Chondrocyte (in vitro differentiated cells): ENCODE measurements around the gene OR10K1. TPM values are rescaled to one million over a fixed set of nuclear protein-coding genes. Genes with fewer than 3 reads are reported as not detected.
"Not testable (repeated sequence)": the region's sequence is repeated elsewhere in the genome, so short reads cannot be mapped to it uniquely, and the experiment has no call there.

Experiments
- DNase-seq: peaks from one replicate; pipeline ENCODE4 v3.0.0; 2021; ENCODE audit warnings: mixed read lengths, low spot score
- H3K27ac Mint-ChIP-seq: one replicate; pipeline ENCODE4 v1.8.0; 2021; ENCODE audit warnings: mild to moderate bottlenecking, moderate library complexity, mixed read lengths; ENCODE audit not compliant: unreplicated experiment
- H3K27me3 Mint-ChIP-seq: 2 replicates; pipeline ENCODE4 v1.8.0; 2021; ENCODE audit warnings: low read depth, mixed read lengths
- H3K36me3 Mint-ChIP-seq: 2 replicates; pipeline ENCODE4 v1.8.0; 2021; ENCODE audit warnings: low read depth, mixed read lengths
- H3K4me1 Mint-ChIP-seq: 2 replicates; pipeline ENCODE4 v1.8.0; 2021; ENCODE audit warnings: low read depth, mild to moderate bottlenecking, mixed read lengths
- H3K4me3 Mint-ChIP-seq: one replicate; pipeline ENCODE4 v1.8.0; 2021; ENCODE audit warnings: mild to moderate bottlenecking, moderate library complexity, mixed read lengths; ENCODE audit not compliant: unreplicated experiment
- H3K9me3 Mint-ChIP-seq: 2 replicates; pipeline ENCODE4 v1.8.0; 2021; ENCODE audit warnings: low read depth, mixed read lengths
- total RNA-seq: library from RNA; stranded (reverse); gene quantifications from 3 replicates; pipeline ENCODE4 v1.2.1, GENCODE V29; 2021
- TF ChIP-seq, protein P1 (sequence below): fragments of 200-600 bp; sonication (generic); IDR thresholded peaks from 2 replicates; pipeline ENCODE4 v1.5.0; 2021; ENCODE audit warnings: antibody characterized with exemption, mild to moderate bottlenecking, moderate library complexity

OR10K1 gene
- total RNA-seq, 1 donor from 2014 or later: not detected

DNA sequence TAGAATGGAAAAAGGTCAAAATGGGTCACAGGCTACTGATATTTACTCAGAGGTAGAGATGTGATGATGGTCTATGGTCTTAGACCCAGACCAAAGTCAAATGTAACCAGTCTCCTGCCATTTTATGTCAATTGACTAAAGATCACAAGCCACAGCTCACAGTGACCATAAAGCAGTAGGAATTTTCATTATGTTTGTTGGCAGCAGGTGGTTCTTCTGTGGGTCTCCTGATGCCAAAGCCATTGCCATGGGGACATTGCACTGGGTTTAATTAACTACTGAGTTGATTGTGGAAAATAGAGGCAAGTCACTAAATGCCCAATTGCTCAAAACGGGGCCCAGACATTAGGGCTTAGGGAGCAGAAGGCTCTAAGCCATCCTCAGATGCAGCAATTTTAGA lies 35.5 kb upstream of the OR10K1 start, which contains the start of gene OR10K2:
Gene OR10K2 (minus strand): TSS at position 101 of the 400 bp plus-strand sequence. CDS start 5,371 bp downstream, outside the sequence.
- H3K4me1 Mint-ChIP-seq: no peaks in the 10 kb centered on the region
- no peaks in the 10 kb centered on the region for H3K27me3 Mint-ChIP-seq
- TF ChIP-seq, protein P1, sequence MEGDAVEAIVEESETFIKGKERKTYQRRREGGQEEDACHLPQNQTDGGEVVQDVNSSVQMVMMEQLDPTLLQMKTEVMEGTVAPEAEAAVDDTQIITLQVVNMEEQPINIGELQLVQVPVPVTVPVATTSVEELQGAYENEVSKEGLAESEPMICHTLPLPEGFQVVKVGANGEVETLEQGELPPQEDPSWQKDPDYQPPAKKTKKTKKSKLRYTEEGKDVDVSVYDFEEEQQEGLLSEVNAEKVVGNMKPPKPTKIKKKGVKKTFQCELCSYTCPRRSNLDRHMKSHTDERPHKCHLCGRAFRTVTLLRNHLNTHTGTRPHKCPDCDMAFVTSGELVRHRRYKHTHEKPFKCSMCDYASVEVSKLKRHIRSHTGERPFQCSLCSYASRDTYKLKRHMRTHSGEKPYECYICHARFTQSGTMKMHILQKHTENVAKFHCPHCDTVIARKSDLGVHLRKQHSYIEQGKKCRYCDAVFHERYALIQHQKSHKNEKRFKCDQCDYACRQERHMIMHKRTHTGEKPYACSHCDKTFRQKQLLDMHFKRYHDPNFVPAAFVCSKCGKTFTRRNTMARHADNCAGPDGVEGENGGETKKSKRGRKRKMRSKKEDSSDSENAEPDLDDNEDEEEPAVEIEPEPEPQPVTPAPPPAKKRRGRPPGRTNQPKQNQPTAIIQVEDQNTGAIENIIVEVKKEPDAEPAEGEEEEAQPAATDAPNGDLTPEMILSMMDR: no peak
- H3K36me3 Mint-ChIP-seq: no peaks in the 10 kb centered on the region
- H3K9me3 Mint-ChIP-seq: peaks cover 11% of the 10 kb centered on the region
- H3K4me3 Mint-ChIP-seq: no peak within 1 kb of the TSS
- no peak within 1 kb of the TSS for H3K27ac Mint-ChIP-seq
- DNase-seq: no peak

DNA sequence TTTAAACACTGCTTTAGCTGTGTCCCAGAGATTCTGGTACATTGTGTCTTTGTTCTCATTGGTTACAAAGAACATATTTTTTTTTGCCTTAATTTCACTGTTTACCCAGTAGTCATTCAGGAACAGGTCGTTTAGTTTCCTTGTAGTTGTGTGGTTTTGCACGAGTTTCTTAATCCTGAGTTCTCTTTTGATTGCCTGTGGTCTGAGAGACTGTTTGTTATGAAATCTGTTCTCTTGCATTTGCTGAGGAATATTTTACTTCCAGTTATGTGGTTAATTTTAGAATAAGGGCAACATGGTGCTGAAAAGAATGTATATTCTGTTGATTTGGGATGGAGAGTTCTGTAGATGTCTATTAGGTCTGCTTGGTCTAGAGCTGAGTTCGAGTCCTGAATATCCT lies 31.5 kb upstream of the OR10K1 start:
- not testable (repeated sequence) for H3K4me3 Mint-ChIP-seq

DNA sequence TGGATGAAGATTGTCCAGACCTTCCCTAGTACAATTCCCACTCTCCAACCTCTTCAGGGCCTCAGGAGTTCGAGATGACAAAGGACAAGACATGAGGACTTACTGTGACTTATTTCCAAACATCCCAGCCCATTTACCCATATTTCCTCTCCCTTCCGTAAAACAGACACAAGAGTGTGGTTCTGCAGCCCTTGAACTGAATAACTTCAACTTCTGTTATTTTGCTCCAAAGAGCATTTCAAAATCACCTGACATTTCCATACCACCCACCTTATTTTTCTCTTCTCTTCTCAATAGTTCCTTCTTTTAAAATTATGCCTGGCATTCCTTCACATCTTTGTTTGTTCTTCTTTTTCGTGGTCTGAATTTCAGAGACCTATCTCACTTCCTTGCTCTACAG lies 26.9 kb upstream of the OR10K1 start:
- H3K9me3 Mint-ChIP-seq: peaks cover 3% of the 10 kb centered on the region
- no peaks in the 10 kb centered on the region for H3K36me3 Mint-ChIP-seq
- no peak for DNase-seq
- H3K27me3 Mint-ChIP-seq: peaks cover 7% of the 10 kb centered on the region
- H3K4me1 Mint-ChIP-seq: no peaks in the 10 kb centered on the region
- TF ChIP-seq, protein P1: no peak
- no peak overlapping the region for H3K27ac Mint-ChIP-seq
- no peak overlapping the region for H3K4me3 Mint-ChIP-seq

More for the DNA sequence above, 31.5 kb upstream of the OR10K1 start:
- not testable (repeated sequence) for H3K27me3 Mint-ChIP-seq, H3K27ac Mint-ChIP-seq, H3K4me1 Mint-ChIP-seq, H3K36me3 Mint-ChIP-seq, DNase-seq
- H3K9me3 Mint-ChIP-seq: peaks cover 11% of the 10 kb centered on the region

DNA sequence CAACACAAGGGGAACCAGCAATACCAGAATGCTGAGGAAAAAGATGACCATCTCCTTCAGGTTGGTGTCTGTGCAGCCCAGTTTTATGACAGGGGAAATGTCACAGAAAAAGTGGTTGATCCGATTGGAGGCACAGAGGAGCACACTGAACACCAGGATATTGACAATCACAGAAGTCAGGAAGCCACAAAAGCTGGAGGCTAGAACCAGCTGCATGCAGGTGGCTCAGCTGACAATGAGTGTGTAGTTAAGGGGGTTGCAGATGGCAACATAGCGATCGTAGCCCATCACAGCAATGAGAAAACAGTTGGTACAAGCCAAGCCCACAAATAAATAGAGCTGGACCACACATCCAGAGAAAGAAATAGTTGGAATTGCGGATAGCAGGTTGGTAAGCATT lies 16.3 kb upstream of the OR10K1 start:
- no peaks in the 10 kb centered on the region for H3K36me3 Mint-ChIP-seq
- no peak overlapping the region for H3K27ac Mint-ChIP-seq
- H3K4me3 Mint-ChIP-seq: no peak overlapping the region
- TF ChIP-seq, protein P1: no peak
- no peak for DNase-seq
- H3K27me3 Mint-ChIP-seq: no peaks in the 10 kb centered on the region
- no peaks in the 10 kb centered on the region for H3K4me1 Mint-ChIP-seq
- no peaks in the 10 kb centered on the region for H3K9me3 Mint-ChIP-seq

DNA sequence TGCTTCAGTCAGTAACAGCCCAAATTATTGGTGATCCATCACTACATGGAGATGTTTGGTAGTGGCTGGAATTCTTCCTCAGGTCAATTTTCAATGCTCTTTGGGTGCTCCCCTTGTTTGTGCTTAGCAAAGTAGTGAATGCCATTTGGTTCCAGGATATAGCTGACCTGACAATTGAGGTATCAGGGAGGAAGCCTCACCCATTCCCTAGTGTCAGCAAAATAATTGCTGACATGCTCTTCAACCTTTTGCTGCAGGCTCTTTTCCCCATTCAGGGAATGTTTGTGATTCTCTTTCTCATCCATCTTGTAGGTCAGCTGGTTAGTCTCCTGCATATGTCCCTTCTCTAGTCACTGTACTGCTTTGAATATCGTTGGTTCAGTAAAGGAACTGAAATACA lies 7.1 kb upstream of the OR10K1 start:
- peaks cover 22% of the 10 kb centered on the region for H3K9me3 Mint-ChIP-seq
- H3K4me3 Mint-ChIP-seq: no peak overlapping the region
- DNase-seq: no peak
- peaks cover 2% of the 10 kb centered on the region for H3K36me3 Mint-ChIP-seq
- peaks cover 2% of the 10 kb centered on the region for H3K27me3 Mint-ChIP-seq
- H3K4me1 Mint-ChIP-seq: no peaks in the 10 kb centered on the region
- TF ChIP-seq, protein P1: no peak
- no peak overlapping the region for H3K27ac Mint-ChIP-seq

DNA sequence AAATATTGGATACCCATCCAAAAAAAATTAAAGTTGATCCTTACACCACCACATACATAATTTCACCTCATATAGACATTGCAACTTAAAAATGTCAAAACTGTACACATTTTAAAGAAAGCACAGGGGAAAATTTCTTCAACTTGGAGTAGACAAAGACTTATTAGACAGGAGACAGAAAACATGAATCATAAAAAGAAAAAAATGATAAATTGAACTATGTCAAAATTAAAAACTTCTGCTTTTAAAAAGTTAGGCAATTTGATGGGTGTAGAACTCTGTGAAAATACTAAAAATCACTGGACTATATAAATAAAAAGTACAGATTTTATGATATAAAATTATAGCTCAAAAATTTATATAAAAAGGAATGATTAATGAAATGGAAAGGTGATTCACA lies 4.4 kb upstream of the OR10K1 start:
- peaks cover 2% of the 10 kb centered on the region for H3K27me3 Mint-ChIP-seq
- H3K9me3 Mint-ChIP-seq: peaks cover 7% of the 10 kb centered on the region
- no peak overlapping the region for H3K4me3 Mint-ChIP-seq
- no peak overlapping the region for H3K27ac Mint-ChIP-seq
- no peak for DNase-seq
- H3K4me1 Mint-ChIP-seq: no peaks in the 10 kb centered on the region
- TF ChIP-seq, protein P1: no peak
- H3K36me3 Mint-ChIP-seq: no peaks in the 10 kb centered on the region
